ENCODE results near the gene DZIP1.

The DZIP1 gene

GRCh38 chr13:95608640-95609323, 35.7 kb downstream of the DZIP1 start:
- no peak for TF ChIP-seq CTCF (conservative IDR thresholded peaks at IDR 0.05)
- H3K27ac ChIP-seq = no peak overlapping the region

DNA sequence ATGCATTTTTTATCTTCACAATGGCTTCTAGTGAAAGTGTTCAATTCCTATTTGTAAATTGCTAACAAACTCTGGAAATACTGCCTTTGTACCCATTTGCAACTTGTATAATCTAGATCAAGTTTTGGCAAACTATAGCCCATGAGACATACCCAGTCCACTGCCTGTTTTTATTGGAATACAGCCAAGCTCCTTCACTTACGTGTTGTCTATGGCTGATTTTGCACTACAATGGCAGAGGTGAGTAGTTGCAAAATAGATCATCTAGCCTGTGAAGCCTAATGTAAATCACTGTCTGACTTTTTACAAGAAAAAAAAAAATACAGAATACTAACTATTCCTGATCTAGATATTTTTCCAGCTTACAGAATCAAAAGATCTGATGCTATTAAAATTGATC, 37.1 kb downstream of the DZIP1 start:
- H3K27ac ChIP-seq = no peak overlapping the region
- no peak for TF ChIP-seq CTCF (conservative IDR thresholded peaks at IDR 0.05)

DNA sequence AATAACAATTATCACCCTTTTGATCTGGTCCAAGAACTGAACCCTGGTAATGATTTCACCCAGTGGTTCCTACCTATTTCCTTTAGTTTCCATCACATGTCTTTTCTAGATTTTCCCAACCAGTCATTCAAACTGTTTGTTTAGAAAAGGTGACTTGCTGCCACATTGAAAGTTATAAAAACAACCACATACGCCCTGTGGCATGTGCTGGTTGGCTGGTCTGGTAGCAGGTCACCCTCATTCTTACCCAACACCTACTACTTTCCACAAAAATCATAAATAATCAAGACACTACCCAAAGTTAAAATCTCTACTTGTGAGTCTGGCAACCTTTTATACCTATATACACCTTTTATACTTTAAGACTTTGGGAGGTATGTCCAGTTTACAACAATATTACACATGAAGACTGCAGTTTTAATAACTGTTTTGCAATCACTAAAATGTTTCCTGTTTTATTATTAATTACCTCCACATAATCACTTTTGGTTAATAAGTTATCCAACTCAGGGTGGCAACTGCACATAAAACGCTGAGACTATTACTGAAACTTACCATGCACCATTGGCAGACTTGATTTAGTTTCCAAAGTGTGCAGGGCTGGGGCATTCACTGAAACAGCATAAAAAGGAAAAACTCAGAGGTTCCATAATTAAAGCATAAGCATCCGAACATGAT, 38.9 kb downstream of the DZIP1 start:
- TF ChIP-seq CTCF (conservative IDR thresholded peaks at IDR 0.05) = no peak
- no peak overlapping the region for H3K27ac ChIP-seq

- TF ChIP-seq CTCF (conservative IDR thresholded peaks at IDR 0.05) = no peak
- no peak overlapping the region for H3K27ac ChIP-seq
Observed at GRCh38 chr13:95604556-95604915, 40.0 kb downstream of the DZIP1 start.

- H3K27ac ChIP-seq = peak overlapping the region; percentile 38
- TF ChIP-seq CTCF (conservative IDR thresholded peaks at IDR 0.05) = no peak
Observed at GRCh38 chr13:95603887-95604555, 40.5 kb downstream of the DZIP1 start.

- H3K27ac ChIP-seq = no peak overlapping the region
- no peak for TF ChIP-seq CTCF (conservative IDR thresholded peaks at IDR 0.05)
Observed at GRCh38 chr13:95601906-95602305, 42.6 kb downstream of the DZIP1 start.

- TF ChIP-seq CTCF (conservative IDR thresholded peaks at IDR 0.05) = no peak
- H3K27ac ChIP-seq = no peak overlapping the region
Observed at GRCh38 chr13:95601216-95601615, 43.3 kb downstream of the DZIP1 start.
